Fibroblast of skin of back (primary cell): ENCODE data around the gene HOXB4.

Source experiments
- DNase-seq: peaks from one replicate; pipeline ENCODE4 v3.0.0-alpha.2; 2013

HOXB4 gene

GRCh38 chr17:48571024-48571818 is 6.9 kb downstream of the HOXB4 start:
- no peak for DNase-seq

DNA sequence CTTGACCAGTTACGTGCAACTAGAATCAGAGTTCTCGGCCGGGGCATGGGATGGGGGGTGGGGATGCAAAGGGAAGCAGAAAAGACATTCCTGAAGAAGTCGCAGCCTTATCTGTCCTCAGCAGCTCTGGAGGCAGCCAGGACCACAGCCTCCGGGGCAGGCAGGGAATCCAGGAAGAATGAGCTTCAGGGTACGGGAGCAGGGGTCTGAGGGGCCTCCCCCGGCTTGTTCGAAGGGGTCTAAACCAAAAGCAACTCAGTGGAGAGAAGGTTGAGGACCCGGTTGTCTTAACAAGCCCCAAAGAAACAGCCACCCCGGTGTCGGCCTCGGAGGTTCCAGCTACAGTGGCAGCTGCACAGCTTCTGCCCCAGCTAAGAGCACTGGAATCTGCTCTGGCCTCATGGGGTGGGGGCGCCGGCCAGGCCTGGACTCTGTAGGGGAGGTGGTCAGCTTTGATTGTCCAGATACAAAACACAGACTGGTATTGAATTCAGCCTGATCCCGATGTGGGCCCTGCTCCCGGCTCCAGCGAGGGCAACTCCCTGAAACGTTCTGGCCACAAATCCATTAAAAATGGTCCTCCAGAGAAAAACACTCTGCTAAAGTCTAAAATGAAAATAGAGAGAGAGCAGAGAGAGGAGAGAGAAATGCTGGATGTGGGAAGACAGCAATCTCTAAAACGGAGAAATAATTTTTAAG is 7.7 kb downstream of the HOXB4 start:
- no peak for DNase-seq

DNA sequence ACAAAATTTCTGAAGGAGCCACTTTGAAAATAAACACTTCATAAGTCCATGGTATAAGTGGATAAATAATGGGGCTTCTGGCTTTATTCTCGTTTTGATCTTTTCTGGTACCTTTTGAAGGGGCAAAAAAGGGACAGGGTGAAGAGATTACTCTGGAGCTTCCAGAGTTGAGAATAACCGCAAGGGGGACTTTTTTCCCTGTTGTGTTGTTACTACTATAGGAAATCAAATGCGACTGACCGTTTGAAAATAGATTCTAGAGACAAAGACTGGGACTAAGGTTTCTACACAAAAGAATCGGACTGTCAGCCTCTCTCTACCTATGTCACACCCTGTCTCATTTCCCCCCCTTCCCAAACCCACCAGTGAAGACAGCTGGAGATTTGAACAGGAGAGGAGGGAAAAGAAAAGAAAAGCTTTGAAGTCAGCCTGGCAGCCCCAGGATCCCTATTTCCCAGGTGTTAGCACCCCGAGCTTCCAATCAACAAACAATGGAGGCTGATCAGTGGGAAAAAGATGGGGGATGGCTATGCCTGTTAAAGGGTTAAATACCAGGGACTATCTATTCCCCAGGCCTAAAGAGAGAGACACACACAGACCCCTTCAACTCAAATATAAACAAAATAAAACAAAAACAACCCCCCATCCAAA is 8.4 kb downstream of the HOXB4 start:
- no peak for DNase-seq

DNA sequence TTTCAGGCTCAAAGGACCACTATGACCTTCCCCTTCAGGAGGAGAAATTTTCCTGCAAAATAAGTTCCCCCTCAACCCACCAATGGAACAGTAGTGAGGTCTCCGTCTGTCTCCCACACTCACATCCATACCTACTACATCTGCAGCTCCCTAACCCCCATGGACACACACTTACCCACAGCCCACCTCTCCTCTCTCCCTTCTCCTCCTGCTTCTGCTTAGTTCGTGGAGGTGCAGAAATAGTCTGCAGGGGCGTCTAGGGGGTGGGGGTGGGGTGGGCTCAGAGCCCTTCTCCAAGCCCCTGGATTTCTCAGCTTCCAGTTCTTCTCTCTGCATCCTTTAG is 8.9 kb downstream of the HOXB4 start:
- DNase-seq, result no peak

DNA sequence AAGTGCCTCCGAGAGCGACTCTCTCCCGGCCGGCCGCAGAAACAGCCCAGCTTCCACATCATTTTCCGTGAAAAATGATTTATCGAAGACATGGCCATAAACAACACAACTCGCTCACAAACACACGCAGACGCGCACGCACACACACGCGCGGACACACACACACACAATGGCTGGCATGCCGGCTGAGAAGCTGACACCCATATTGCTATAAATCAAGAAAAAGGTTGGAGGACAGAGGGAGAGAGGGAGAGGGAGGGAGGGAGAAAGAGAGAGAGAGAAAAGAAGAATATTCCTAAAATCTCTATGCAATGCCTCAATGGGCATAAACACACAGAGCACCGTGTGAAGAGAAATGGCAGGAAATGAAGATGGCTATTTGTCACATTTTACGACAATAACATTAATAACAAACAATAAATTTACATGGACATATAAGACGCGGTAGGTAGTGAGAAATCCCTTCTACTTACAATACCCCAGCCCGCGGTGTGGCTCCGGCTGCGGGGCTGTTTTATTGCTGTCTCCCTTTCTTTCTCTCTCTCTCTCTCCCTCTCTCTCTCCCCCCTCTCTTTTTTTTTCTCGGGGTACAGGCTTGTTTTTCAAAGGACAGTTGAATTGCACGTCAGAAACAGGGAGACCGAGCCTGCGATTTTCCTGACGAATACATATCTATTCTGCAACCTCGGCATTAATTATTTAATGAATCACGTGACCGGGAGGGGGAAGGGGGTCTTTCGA is 9.5 kb downstream of the HOXB4 start:
- DNase-seq, result no peak

DNA sequence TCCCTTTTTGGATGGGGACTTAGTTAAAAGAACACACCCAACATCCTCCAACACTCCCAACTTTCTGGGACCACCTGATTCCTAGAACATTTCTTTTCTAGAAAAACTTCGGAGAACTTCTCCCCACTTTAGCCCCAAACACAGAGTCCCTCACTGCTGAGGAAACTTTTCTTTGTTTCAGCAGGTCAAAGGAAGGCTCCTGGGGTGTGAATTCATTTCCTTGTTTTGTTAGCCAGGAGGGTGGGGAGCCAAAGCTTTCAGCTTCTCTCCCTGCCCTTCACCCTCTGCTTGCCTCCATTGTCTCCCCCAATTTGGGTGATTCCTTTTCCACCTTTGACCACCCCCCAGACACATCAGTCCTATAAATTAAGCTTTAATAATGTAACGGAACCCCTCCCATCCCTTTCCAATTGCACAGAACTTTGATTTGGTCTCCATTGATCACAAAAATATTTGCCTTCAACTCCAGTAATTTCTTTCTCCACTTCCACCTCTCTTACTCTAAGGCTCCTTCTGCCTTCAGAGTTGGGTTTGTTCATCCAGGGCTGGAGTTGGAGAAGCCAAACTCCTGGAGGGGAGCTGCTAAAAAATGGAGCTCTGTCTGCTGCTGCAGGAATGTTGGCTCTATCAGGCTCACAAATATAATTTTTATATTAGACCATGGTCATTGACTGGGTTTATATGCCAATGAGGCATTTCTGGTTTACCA is 10.3 kb downstream of the HOXB4 start:
- no peak for DNase-seq

DNA sequence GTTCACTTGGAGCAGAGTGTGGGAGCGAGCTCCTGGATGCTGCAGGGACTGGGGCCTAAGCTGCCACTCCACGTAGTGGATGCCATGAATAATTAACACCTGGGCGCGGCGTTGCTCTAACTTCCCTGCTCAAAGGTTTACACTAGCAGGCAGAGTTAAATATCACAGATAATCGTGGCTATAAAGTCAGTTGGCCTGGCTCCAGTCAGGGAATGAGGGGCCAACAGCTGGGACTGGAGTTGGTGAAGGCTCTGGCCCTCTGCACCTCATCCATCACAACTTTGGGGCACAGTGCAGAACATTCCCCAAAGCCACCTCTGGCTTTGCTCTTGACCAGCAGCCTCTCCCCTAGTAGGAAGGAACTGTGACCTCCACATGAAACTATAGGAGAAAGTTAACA is 10.9 kb downstream of the HOXB4 start:
- no peak for DNase-seq

GRCh38 chr17:48566717-48567116 is 11.4 kb downstream of the HOXB4 start:
- DNase-seq, result no peak

DNA sequence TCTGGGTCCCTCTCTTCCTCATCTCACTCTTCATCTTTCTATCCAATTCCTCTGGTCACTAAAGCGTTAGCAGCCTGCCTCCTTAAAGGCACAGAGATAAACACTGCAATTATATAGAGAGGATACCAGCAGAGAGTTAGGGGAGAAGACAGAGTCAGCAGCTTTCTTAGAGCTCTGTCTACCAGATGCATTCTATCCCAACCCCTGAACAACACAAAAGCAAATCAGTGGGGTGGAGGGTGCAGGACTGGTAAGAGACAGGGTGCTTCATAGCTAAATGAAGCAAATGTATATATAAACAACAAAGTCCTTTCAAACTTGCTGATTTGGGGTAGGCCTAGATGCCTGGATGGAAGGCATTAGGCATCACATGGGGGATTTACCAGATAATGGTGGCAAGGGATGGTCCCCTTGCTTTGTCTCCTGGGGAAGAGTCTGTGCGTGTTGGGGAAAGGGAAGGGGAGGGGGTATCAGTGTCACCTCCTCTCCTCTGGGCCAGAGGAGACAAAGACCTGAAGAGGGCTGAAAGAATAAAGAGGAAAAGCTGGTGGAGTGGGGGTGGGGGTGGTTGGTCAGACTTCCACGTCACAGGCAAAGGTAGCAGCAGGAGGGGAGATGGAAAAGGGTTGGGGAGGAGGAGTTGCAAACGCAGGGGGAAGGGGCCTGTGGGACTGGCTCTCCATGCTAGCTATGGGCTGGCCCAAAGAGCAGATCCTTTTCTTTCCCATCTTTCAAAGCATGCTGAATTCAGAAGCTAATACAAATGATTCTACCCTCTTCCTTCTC is 12.0 kb downstream of the HOXB4 start:
- DNase-seq, result no peak

- DNase-seq, result no peak
These were observed 13.1 kb downstream of the HOXB4 start for GRCh38 chr17:48565022-48565554.

- peak; percentile 51 for DNase-seq
These were observed 13.7 kb downstream of the HOXB4 start for GRCh38 chr17:48564188-48565021.

GRCh38 chr17:48563867-48564187 is 14.3 kb downstream of the HOXB4 start:
- no peak for DNase-seq

DNA sequence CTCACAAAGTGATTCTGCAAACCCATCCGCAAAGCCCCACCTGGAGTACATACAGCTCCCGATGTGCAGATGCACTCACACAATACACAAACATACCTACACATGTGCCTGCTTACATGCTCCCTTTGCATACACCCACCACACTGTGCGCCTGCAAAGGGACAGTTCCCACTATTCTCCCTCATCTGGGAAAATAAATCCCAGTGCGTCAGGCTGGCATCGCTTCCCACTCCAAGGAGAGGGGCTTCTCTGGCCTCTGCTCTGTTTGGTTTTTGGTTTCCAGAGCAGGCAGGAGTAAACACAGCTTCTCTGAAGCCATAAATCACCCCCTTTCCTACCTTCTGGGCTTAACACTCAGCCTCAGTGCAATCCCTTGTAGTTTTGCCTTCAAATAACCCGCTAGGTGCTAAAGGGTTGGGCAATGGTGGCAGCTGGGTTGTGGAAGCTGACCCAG is 14.7 kb downstream of the HOXB4 start:
- no peak for DNase-seq

GRCh38 chr17:48562934-48563333 is 15.2 kb downstream of the HOXB4 start:
- DNase-seq, result no peak

- DNase-seq, result no peak
These were observed 16.0 kb downstream of the HOXB4 start for GRCh38 chr17:48561884-48562810.

DNA sequence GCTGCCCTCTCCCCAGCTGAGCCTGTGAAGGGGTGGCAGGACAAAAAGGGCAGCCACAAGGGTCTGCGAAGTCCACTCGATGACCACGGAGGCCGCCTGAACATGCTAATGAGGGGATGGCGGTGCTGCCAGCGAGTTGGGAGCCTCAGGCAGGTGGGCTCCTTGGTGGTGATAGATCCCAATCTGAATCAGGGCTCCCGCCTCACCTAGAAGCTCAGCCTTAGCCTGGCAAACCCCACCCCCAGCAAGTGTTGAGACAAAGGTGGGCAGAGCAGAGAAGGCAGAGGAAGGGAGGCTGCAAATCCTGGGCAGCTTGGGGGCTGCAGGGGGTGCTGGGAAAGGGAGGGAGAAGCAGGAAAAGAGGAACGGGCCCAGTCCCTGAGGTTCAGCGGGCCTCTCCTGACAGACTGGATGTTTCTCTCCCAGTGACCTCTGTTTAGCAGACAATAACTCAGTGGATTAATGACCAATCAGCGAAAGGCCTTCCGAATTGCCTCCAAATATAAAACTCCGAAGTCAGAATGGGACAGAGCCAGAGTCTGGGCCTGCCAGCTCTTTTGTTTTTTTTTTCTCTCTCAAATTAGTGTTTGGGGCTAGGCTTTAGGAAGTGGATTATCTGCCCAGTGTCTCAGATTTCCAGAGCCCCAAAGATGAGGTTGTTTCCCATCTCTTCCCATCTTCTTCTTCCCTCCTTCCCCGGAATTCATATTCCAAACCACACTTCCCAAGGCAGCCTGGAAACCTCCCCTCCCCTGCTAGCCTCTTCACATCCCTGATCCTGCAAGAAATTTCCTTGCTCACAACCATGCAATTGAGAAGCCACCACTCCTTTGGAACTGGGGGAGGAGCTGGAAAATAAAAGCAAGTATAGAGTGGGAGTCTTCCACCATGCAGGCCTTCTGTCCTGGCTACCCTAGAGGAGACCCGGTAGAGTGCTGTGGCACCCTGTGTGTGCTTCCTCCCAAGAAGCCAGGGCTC is 18.0 kb downstream of the HOXB4 start:
- no peak for DNase-seq

GRCh38 chr17:48559122-48559839 is 18.9 kb downstream of the HOXB4 start:
- DNase-seq, result no peak

DNA sequence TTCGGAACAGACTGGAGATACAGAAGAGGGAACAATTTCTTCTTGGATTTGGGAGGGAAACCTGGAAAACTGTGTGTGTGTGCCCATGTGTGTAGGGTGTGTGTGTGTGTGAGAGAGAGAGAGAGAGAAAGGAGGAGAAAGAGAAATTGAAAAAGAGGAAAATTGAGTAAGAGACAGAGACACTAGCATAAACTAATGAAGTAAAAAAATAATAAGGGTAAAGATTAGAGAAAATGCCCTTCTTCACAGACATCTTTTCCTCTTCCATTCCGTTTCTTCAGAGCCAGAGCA is 19.4 kb downstream of the HOXB4 start:
- DNase-seq, result no peak
